Fibroblast of mammary gland (primary cell): ENCODE results near the gene PPME1.

Experiments
- DNase-seq: peaks from one replicate; pipeline ENCODE4 v3.0.0-alpha.2; 2010; ENCODE audit warnings: low read depth
- H3K4me3 ChIP-seq: 2 replicates; pipeline ENCODE4 v1.5.1; 2011; ENCODE audit warnings: low read depth, mild to moderate bottlenecking, low read length, moderate library complexity; ENCODE audit not compliant: control insufficient read depth
- TF ChIP-seq, protein P1 (sequence below): conservative IDR thresholded peaks from 2 replicates; pipeline ENCODE4 v1.5.1; 2011; ENCODE audit warnings: low read depth, low read length, inconsistent platforms; ENCODE audit not compliant: control insufficient read depth, insufficient read depth

PPME1 gene

DNA sequence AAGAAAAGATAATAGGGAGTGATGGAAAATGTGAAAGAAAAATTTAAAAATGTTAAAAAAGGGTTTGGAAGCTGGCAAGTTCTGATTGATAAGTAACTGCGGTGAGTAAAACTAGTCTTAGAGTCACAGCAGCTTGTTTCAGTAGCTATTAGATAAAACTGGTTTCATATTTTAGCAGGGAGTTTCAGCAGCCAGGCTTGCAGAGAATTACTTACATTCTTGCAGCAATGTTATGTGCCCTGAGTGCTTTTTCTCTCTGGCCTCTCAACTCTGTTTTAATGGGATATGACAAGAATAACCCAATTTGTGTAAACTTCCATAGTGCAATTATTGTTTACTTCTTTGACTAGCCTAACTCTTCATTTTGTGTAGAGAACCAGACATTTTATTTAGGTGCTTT, 33.6 kb downstream of the PPME1 start:
- TF ChIP-seq, protein P1, sequence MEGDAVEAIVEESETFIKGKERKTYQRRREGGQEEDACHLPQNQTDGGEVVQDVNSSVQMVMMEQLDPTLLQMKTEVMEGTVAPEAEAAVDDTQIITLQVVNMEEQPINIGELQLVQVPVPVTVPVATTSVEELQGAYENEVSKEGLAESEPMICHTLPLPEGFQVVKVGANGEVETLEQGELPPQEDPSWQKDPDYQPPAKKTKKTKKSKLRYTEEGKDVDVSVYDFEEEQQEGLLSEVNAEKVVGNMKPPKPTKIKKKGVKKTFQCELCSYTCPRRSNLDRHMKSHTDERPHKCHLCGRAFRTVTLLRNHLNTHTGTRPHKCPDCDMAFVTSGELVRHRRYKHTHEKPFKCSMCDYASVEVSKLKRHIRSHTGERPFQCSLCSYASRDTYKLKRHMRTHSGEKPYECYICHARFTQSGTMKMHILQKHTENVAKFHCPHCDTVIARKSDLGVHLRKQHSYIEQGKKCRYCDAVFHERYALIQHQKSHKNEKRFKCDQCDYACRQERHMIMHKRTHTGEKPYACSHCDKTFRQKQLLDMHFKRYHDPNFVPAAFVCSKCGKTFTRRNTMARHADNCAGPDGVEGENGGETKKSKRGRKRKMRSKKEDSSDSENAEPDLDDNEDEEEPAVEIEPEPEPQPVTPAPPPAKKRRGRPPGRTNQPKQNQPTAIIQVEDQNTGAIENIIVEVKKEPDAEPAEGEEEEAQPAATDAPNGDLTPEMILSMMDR = no peak
- no peak for DNase-seq
- no peak overlapping the region for H3K4me3 ChIP-seq

DNA sequence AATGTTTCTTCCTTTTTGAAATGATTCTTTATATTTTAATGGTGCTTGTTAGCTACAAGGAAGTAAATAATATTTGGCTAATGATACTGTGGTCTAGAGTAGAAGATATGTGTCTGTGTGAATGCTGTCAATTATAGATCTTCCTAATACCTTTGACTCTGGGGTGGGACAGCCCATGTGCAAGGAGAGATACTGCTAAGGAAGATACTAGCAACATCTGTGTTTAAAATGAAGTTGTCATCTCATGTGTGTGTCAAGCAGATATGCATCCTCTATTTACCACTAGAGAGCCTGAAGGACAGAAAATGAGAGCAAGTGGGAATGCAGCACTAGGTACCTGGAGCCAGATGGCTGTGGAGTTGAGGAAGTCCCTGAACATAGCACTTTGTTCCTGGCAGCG, 34.1 kb downstream of the PPME1 start:
- TF ChIP-seq, protein P1 = no peak
- H3K4me3 ChIP-seq = no peak overlapping the region
- no peak for DNase-seq

DNA sequence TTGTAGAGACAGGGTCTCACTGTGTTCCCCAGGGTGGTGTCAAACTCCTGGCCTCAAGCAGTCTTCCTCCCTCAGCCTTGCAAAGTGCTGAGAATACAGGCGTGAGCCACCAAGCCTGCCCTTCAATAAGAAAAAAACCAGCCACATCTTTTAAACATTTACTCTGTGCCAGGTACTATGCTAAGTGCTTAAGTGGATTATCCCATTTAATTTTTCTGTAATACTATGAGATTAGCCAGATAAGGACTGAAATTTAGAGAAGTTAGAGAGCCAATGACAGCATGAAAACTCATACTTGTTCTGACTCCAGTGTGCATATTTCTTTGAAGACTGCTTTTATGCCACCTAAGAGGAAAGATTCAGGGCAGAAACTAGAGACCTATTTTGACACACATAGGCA, 35.7 kb downstream of the PPME1 start:
- H3K4me3 ChIP-seq = no peak overlapping the region
- TF ChIP-seq, protein P1 = no peak
- DNase-seq = no peak

DNA sequence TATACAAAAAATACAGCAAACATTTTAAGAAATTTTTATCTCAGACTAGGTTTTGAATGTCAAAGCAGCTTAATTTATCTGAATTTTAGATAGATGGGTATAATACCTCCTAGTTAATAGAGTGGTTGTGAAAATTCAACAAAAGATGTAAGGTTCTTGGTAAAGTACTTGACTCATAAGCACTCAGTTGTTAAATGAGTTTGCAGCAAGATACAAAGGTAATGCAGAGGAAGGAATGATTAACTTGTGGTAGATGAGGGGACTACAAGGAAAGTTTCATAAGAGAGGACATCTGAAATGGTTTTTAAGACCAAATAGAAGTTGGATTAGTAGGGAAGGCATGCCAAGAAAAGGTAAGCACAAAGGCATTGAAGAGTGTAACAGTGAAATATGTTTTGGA, 37.4 kb downstream of the PPME1 start:
- DNase-seq = no peak
- H3K4me3 ChIP-seq = no peak overlapping the region
- TF ChIP-seq, protein P1 = no peak

DNA sequence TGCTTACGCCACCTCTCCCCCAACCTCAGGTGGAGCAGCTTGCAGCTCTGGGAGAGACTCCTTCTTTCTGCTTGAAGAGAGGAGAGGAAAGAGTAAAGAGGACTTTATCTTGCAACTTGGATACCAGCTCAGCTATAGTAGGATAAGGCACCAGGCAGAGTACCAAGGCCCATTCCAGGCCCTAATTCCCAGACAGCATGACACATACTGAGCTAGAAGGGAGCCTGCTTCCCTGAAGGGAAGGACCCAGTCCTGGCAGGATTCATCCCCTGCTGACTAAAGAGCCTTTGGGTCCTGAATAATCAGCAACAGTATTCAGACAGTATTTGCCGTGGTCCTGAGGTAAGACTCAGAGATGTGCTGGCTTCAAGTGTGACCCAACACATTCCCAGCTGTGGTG, 41.4 kb downstream of the PPME1 start:
- no peak overlapping the region for H3K4me3 ChIP-seq
- TF ChIP-seq, protein P1 = no peak
- no peak for DNase-seq

DNA sequence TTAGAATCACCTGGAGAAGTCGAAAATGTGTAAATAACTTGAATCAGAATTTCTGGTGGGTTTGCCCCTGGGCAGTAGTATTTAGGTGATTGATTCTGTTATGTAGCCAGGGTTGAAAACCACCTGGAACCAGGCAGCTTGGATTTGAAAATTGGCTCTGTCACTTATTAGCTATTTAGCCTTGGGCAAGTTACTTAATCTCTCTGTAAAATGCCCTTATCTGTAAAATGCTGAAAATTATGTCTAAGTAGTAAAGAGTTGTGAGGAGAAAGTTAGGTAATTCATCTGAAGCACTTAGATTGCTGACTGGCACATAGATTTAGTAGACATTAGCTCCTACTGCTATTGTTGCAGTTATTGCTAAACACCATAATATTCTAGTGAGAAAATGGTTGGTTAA, 49.3 kb downstream of the PPME1 start:
- H3K4me3 ChIP-seq = no peak overlapping the region
- TF ChIP-seq, protein P1 = no peak
- no peak for DNase-seq

DNA sequence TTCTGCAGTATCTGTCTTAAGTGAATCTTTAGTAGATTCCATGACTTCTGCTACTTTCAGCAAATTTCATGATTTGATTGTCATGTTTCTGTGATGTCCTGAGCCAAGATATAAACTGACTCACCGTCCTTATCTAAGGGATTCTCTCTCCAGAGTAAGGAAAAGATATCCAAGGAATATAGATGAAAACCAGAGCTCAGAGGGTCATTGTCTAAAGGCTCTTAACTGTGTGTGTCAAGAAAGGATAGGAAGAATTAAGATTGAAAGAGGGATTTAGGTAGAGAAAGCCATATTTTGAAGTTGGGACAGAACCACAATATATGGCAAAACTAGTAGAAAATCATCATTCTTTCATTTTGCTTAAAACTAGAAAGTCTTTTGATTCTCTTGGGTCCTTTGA, 50.7 kb downstream of the PPME1 start:
- H3K4me3 ChIP-seq = no peak overlapping the region
- TF ChIP-seq, protein P1 = no peak
- no peak for DNase-seq
